HCT116 (cell line): Measurements from ENCODE around the gene GYG1. TPM values are rescaled to one million over a fixed set of nuclear protein-coding genes. Genes with fewer than 3 reads are reported as not detected.

ENCODE experiments used
- ATAC-seq: fragments of 200-7000 bp; cut with Tn5 transposase; 2 replicates; pipeline ENCODE4 v1.9.1; 2020; ENCODE audit warnings: mild to moderate bottlenecking, moderate library complexity
- BruUV-seq: library from RNA; stranded (reverse); fragments of 400-500 nt; replicated peaks from 2 replicates; lab custom pipeline; 2021; lab: Mats Ljungman, UMichigan
- CTCF ChIA-PET: fragments of 300-600 bp; sonication (Branson Sonifier 250); formaldehyde crosslinking; loops from one replicate; lab custom pipeline; 2021; ENCODE audit warnings: antibody characterized with exemption; lab: Charles Lee
- POLR2A ChIA-PET: fragments of 300-600, 350-600 bp; sonication (Branson Sonifier 250); formaldehyde crosslinking; loops from one replicate; lab custom pipeline; 2021; ENCODE audit warnings: antibody characterized with exemption; lab: Charles Lee
- RAD21 ChIA-PET, 2 experiments: fragments of 300-600 bp; sonication (Branson Sonifier 250); formaldehyde crosslinking; loops; one replicate each; lab custom pipeline; 2023; ENCODE audit warnings: low total read pairs in 2 of 2; ENCODE audit not compliant: uncharacterized antibody in 2 of 2, unreplicated experiment in 2 of 2, low non-redundant PET in 1 of 2; lab: Charles Lee
- DNase-seq: peaks from one replicate; pipeline ENCODE4 v3.0.0-alpha.2; 2010; ENCODE audit warnings: low read depth, low spot score
- H2AFZ ChIP-seq: fragments of 200-600 bp; shearing (Covaris generic), sonication (generic); 2 replicates; pipeline ENCODE4 v1.6.1; 2017; ENCODE audit warnings: low read depth, mixed run types, mixed read lengths, antibody characterized with exemption, low read length; ENCODE audit not compliant: poor library complexity, severe bottlenecking
- H3K27ac ChIP-seq: 2 replicates; pipeline ENCODE4 v1.5.1; 2012; ENCODE audit warnings: low read depth, low read length
- H3K27me3 ChIP-seq: fragments of 200-600 bp; sonication (generic); 2 replicates; pipeline ENCODE4 v1.6.1; 2016; ENCODE audit warnings: mixed run types, low read length, mixed read lengths; ENCODE audit not compliant: insufficient read depth
- H3K36me3 ChIP-seq, 2 experiments: fragments of 200-500 bp in 1 of 2; fragments of 200-600 bp in 1 of 2; sonication (Bioruptor generic) in 1 of 2; sonication (generic) in 1 of 2; 2 replicates each; pipeline versions ENCODE4 v1.5.1 to v1.6.1; 2014 to 2016; ENCODE audit warnings: low read length in 2 of 2, inconsistent platforms in 1 of 2, mixed read lengths in 1 of 2, mixed run types in 1 of 2; ENCODE audit not compliant: insufficient read depth in 2 of 2, control insufficient read depth in 1 of 2
- H3K4me1 ChIP-seq, 2 experiments: fragments of 200-600 bp in 1 of 2; sonication (generic) in 1 of 2; 2 replicates each; pipeline versions ENCODE4 v1.5.1 to v1.6.1; 2012 to 2017; ENCODE audit warnings: low read length in 2 of 2, inconsistent platforms in 1 of 2, mild to moderate bottlenecking in 1 of 2, mixed read lengths in 1 of 2, mixed run types in 1 of 2, moderate library complexity in 1 of 2; ENCODE audit not compliant: insufficient read depth in 2 of 2, control insufficient read depth in 1 of 2
- H3K4me2 ChIP-seq: fragments of 200-600 bp; sonication (generic); 2 replicates; pipeline ENCODE4 v1.6.1; 2017; ENCODE audit warnings: mixed run types, low read length, mixed read lengths
- H3K4me3 ChIP-seq, 2 experiments: fragments of 200-600 bp in 1 of 2; sonication (generic) in 1 of 2; replicated peaks in 1 of 2; 2 replicates each; pipeline ENCODE4 v1.5.1; 2011 to 2016; ENCODE audit warnings: low read length in 2 of 2, control low read depth in 1 of 2, low read depth in 1 of 2, mild to moderate bottlenecking in 1 of 2, mixed read lengths in 1 of 2, mixed run types in 1 of 2
- H3K79me2 ChIP-seq: fragments of 200-600 bp; sonication (generic); 2 replicates; pipeline ENCODE4 v1.6.1; 2017; ENCODE audit warnings: mild to moderate bottlenecking, mixed run types, low read length, moderate library complexity, mixed read lengths; ENCODE audit not compliant: insufficient read depth
- H3K9ac ChIP-seq: fragments of 200-600 bp; sonication (generic); 2 replicates; pipeline ENCODE4 v1.6.1; 2016; ENCODE audit warnings: low read length, mixed read lengths
- H3K9me2 ChIP-seq: fragments of 200-600 bp; sonication (generic), shearing (Covaris generic); 2 replicates; pipeline ENCODE4 v1.6.1; 2017; ENCODE audit warnings: mixed run types, mild to moderate bottlenecking, moderate library complexity; ENCODE audit not compliant: insufficient read depth
- H3K9me3 ChIP-seq, 2 experiments: fragments of 200-500 bp in 1 of 2; fragments of 200-600 bp in 1 of 2; sonication (Bioruptor generic) in 1 of 2; sonication (generic) in 1 of 2; 2 replicates each; pipeline ENCODE4 v1.6.1; 2014 to 2017; ENCODE audit warnings: low read length in 2 of 2, mixed read lengths in 2 of 2, inconsistent platforms in 1 of 2, low read depth in 1 of 2, mild to moderate bottlenecking in 1 of 2, mixed run types in 1 of 2, moderate library complexity in 1 of 2; ENCODE audit not compliant: control insufficient read depth in 1 of 2, insufficient read depth in 1 of 2
- H4K20me1 ChIP-seq: fragments of 200-600 bp; sonication (generic), shearing (Covaris generic); 2 replicates; pipeline ENCODE4 v1.6.1; 2017; ENCODE audit warnings: mixed run types, mild to moderate bottlenecking, moderate library complexity; ENCODE audit not compliant: insufficient read depth
- CBX3 ChIP-seq: IDR thresholded peaks from 2 replicates; pipeline ENCODE4 v1.6.1; 2012; ENCODE audit warnings: low read depth
- CEBPB ChIP-seq: IDR thresholded peaks from 2 replicates; pipeline ENCODE4 v1.6.1; 2012; ENCODE audit warnings: low read depth
- EGR1 ChIP-seq: IDR thresholded peaks from 2 replicates; pipeline ENCODE4 v1.6.1; 2012; ENCODE audit warnings: low read depth
- ELF1 ChIP-seq: IDR thresholded peaks from 2 replicates; pipeline ENCODE4 v1.6.1; 2012; ENCODE audit warnings: low read depth, borderline replicate concordance
- EZH2 ChIP-seq: fragments of 200-600 bp; sonication (generic); IDR thresholded peaks from 2 replicates; pipeline ENCODE4 v1.6.1; 2017; ENCODE audit warnings: antibody characterized with exemption, mixed run types
- EZH2phosphoT487 ChIP-seq: fragments of 200-600 bp; IDR thresholded peaks from 2 replicates; pipeline ENCODE4 v1.6.1; 2018; ENCODE audit warnings: antibody characterized with exemption, borderline replicate concordance
- JUND ChIP-seq: IDR thresholded peaks from 2 replicates; pipeline ENCODE4 v1.6.1; 2012
- POLR2AphosphoS5 ChIP-seq: IDR thresholded peaks from 2 replicates; pipeline ENCODE4 v1.6.1; 2011; ENCODE audit warnings: mild to moderate bottlenecking, low read depth, low read length, moderate library complexity
- RAD21 ChIP-seq: IDR thresholded peaks from 2 replicates; pipeline ENCODE4 v1.6.1; 2012; ENCODE audit warnings: low read depth, mild to moderate bottlenecking
- SIN3A ChIP-seq: IDR thresholded peaks from 2 replicates; pipeline ENCODE4 v1.6.1; 2012; ENCODE audit warnings: low read depth
- SP1 ChIP-seq: IDR thresholded peaks from 2 replicates; pipeline ENCODE4 v1.6.1; 2012; ENCODE audit warnings: low read depth
- SRF ChIP-seq: IDR thresholded peaks from 2 replicates; pipeline ENCODE4 v1.6.1; 2012; ENCODE audit warnings: low read depth
- ZFX ChIP-seq: fragments of 450-650 bp; IDR thresholded peaks from 2 replicates; pipeline ENCODE4 v1.6.1; 2017
- intact Hi-C: fragments of 100-400 bp; cut with micrococcal nuclease; formaldehyde crosslinking; loops from 2 replicates; pipeline ENCODE4 v1.10.0; 2022
- total RNA-seq: library from RNA; stranded (reverse); gene quantifications from one replicate; pipeline ENCODE4 v1.2.1, GENCODE V29; 2021; ENCODE audit not compliant: unreplicated experiment
- TF ChIP-seq, protein P1 (sequence below): IDR thresholded peaks from 2 replicates; pipeline ENCODE4 v1.6.1; 2012
- TF ChIP-seq, protein P2 (sequence below): IDR thresholded peaks from 2 replicates; pipeline ENCODE4 v1.6.1; 2012
- TF ChIP-seq, protein P3 (sequence below): IDR thresholded peaks from 2 replicates; pipeline ENCODE4 v1.6.1; 2011; ENCODE audit warnings: mild to moderate bottlenecking, low read length, moderate library complexity; ENCODE audit not compliant: insufficient replicate concordance; ENCODE audit errors: extremely low read depth
- TF ChIP-seq, protein P4 (sequence below): IDR thresholded peaks from 2 replicates; pipeline ENCODE4 v1.6.1; 2012; ENCODE audit warnings: low read depth
- TF ChIP-seq, protein P5 (sequence below), 3 experiments: fragments of 200-600 bp in 1 of 3; sonication (generic) in 1 of 3; IDR thresholded peaks in 2 of 3; conservative IDR thresholded peaks in 1 of 3; 2 replicates each; pipeline ENCODE4 v1.5.1; 2012 to 2017; ENCODE audit warnings: low read depth in 2 of 3, low read length in 2 of 3, antibody characterized with exemption in 1 of 3, borderline replicate concordance in 1 of 3, control low read depth in 1 of 3, mild to moderate bottlenecking in 1 of 3, mixed read lengths in 1 of 3, mixed run types in 1 of 3, moderate library complexity in 1 of 3; ENCODE audit not compliant: insufficient read depth in 1 of 3

The GYG1 gene
- total RNA-seq, 1 experiment from 2014 or later = 28.9 TPM

DNA sequence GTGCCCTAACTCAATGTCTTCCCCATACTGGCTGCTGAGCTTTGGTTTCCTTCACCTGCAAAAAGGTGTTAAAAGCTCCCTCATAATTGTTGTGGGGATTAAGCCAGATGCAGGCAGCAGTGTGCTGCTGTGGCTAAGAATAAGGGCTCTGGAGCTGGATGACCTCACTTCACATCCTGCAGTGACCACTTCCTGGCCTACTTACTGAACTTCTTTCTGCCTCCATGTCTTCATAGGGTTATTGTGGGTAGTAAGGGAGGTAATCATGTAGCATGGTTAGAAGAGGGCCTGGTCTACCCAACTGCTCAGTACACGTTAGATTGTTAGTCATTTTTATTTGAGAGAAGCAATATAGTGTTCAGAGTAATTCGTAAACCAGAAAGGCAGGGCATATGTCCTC, 18.4 kb downstream of the GYG1 start (continued):
- TF ChIP-seq EZH2 (no peak), EGR1 (no peak), CBX3 (no peak)
- TF ChIP-seq, protein P1, sequence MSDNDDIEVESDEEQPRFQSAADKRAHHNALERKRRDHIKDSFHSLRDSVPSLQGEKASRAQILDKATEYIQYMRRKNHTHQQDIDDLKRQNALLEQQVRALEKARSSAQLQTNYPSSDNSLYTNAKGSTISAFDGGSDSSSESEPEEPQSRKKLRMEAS = no peak
- TF ChIP-seq, protein P2, sequence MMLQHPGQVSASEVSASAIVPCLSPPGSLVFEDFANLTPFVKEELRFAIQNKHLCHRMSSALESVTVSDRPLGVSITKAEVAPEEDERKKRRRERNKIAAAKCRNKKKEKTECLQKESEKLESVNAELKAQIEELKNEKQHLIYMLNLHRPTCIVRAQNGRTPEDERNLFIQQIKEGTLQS = no peak

DNA sequence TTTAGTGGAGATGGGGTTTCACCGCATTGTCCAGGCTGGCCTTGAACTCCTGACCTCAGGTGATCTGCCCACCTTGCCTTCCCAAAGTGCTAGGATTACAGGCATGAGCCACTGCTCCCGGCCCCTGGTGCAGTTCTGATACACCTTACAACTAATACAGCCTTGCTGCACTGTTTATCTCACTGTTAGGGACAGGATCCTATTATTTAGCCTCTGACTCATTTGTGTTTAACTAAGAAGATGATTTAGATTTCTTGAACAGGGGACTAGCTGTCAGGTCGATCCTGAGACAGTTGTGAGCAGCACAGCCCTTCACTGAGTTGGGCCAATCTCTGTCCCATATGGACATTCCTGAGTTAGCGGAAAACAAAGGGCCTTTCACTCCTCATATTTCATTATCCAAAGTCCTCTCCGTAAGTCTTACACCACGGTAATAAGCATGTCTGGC, 19.2 kb downstream of the GYG1 start:
- no TSS peak for BruUV-seq
- Histone ChIP-seq H3K9me2 (no peaks in the 10 kb centered on the region), H3K9ac (no peak overlapping the region), H3K4me1 (no peaks in the 10 kb centered on the region), H3K36me3 (peaks cover 2 to 4% of the 10 kb centered on the region in 2 experiments; a peak in 1 of 4 replicates), H3K79me2 (no peaks in the 10 kb centered on the region), H3K4me2 (no peak overlapping the region), H3K9me3 (no peaks in the 10 kb centered on the region), H2AFZ (no peak overlapping the region), H3K27ac (no peak overlapping the region), H4K20me1 (no peaks in the 10 kb centered on the region), H3K27me3 (no peaks in the 10 kb centered on the region), H3K4me3 (no peak overlapping the region)
- intact Hi-C loops = no loop called here
- RAD21 ChIA-PET = no interaction called here
- TF ChIP-seq, protein P3, sequence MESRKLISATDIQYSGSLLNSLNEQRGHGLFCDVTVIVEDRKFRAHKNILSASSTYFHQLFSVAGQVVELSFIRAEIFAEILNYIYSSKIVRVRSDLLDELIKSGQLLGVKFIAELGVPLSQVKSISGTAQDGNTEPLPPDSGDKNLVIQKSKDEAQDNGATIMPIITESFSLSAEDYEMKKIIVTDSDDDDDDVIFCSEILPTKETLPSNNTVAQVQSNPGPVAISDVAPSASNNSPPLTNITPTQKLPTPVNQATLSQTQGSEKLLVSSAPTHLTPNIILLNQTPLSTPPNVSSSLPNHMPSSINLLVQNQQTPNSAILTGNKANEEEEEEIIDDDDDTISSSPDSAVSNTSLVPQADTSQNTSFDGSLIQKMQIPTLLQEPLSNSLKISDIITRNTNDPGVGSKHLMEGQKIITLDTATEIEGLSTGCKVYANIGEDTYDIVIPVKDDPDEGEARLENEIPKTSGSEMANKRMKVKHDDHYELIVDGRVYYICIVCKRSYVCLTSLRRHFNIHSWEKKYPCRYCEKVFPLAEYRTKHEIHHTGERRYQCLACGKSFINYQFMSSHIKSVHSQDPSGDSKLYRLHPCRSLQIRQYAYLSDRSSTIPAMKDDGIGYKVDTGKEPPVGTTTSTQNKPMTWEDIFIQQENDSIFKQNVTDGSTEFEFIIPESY = no peak
- no peak for TF ChIP-seq JUND
- TF ChIP-seq EZH2phosphoT487 = no peak
- TF ChIP-seq SP1 = no peak
- TF ChIP-seq, protein P4, sequence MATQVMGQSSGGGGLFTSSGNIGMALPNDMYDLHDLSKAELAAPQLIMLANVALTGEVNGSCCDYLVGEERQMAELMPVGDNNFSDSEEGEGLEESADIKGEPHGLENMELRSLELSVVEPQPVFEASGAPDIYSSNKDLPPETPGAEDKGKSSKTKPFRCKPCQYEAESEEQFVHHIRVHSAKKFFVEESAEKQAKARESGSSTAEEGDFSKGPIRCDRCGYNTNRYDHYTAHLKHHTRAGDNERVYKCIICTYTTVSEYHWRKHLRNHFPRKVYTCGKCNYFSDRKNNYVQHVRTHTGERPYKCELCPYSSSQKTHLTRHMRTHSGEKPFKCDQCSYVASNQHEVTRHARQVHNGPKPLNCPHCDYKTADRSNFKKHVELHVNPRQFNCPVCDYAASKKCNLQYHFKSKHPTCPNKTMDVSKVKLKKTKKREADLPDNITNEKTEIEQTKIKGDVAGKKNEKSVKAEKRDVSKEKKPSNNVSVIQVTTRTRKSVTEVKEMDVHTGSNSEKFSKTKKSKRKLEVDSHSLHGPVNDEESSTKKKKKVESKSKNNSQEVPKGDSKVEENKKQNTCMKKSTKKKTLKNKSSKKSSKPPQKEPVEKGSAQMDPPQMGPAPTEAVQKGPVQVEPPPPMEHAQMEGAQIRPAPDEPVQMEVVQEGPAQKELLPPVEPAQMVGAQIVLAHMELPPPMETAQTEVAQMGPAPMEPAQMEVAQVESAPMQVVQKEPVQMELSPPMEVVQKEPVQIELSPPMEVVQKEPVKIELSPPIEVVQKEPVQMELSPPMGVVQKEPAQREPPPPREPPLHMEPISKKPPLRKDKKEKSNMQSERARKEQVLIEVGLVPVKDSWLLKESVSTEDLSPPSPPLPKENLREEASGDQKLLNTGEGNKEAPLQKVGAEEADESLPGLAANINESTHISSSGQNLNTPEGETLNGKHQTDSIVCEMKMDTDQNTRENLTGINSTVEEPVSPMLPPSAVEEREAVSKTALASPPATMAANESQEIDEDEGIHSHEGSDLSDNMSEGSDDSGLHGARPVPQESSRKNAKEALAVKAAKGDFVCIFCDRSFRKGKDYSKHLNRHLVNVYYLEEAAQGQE = no peak
- no peak for TF ChIP-seq POLR2AphosphoS5
- no peak for TF ChIP-seq SIN3A
- TF ChIP-seq CEBPB = no peak
- no peak for TF ChIP-seq EZH2
- no peak for TF ChIP-seq ZFX
- no peak for TF ChIP-seq CBX3
- TF ChIP-seq ELF1 = no peak
- TF ChIP-seq, protein P5, sequence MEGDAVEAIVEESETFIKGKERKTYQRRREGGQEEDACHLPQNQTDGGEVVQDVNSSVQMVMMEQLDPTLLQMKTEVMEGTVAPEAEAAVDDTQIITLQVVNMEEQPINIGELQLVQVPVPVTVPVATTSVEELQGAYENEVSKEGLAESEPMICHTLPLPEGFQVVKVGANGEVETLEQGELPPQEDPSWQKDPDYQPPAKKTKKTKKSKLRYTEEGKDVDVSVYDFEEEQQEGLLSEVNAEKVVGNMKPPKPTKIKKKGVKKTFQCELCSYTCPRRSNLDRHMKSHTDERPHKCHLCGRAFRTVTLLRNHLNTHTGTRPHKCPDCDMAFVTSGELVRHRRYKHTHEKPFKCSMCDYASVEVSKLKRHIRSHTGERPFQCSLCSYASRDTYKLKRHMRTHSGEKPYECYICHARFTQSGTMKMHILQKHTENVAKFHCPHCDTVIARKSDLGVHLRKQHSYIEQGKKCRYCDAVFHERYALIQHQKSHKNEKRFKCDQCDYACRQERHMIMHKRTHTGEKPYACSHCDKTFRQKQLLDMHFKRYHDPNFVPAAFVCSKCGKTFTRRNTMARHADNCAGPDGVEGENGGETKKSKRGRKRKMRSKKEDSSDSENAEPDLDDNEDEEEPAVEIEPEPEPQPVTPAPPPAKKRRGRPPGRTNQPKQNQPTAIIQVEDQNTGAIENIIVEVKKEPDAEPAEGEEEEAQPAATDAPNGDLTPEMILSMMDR (IDR thresholded peaks at IDR 0.05 in 2 of 3, conservative IDR thresholded peaks at IDR 0.05 in 1 of 3; ENCODE audit: borderline replicate concordance in 1 of 3, insufficient read depth in 1 of 3, low read depth in 2 of 3, low read length in 2 of 3) = no peak
- no peak for TF ChIP-seq RAD21
- TF ChIP-seq SRF = no peak
- DNase-seq = no peak
- CTCF ChIA-PET = no interaction called here
- POLR2A ChIA-PET = no interaction called here
- ATAC-seq = no peak
